HG02571 (cell line): ENCODE results near the gene ACTN3.
"Not testable (repeated sequence)": the region's sequence is repeated elsewhere in the genome, so short reads cannot be mapped to it uniquely, and the experiment has no call there.

Experiments
- ATAC-seq: cut with Tn5 transposase; IDR thresholded peaks from one replicate; pipeline ENCODE4 v1.9.1; 2021; ENCODE audit warnings: mild to moderate bottlenecking, moderate library complexity; ENCODE audit not compliant: unreplicated experiment

Gene ACTN3

GRCh38 chr11:66595245-66595904, 48.7 kb downstream of the ACTN3 start:
- ATAC-seq: no peak

DNA sequence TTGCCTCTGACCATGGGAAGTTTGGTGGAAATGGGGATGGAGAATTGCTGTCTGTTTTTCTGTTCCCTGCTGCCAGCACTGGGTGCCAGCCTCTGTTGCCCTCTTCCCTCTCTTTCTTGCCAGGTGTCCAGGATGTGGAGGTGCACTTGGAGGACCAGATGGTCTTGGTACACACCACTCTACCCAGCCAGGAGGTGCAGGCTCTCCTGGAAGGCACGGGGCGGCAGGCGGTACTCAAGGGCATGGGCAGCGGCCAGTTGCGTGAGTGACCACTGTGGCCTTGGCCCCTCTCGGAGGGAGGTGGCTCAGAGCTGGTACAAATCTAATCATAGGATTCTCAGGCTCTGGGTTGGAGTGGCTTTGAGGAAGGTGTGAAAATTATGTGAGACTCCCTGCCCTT, 52.3 kb downstream of the ACTN3 start:
- no peak for ATAC-seq

DNA sequence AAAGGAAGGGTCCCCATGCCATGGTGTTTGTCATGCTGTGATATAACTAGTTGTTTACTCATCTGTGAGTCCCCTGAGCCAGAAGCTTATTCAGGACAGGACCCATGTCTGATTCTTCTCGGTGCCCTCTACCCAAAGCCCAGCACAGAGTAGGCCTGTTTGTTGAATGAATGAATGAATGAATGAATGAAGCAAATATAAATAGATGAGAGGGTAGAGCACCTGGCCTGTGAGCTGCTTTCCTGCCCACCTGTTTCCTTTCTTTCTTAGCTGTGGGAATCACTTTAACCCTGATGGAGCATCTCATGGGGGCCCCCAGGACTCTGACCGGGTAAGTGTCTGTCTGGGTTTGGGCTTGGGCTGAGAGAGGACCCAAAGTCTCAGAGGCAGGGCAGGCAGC, 53.5 kb downstream of the ACTN3 start:
- ATAC-seq: no peak

- no peak for ATAC-seq
Observed at GRCh38 chr11:66600631-66601233, 54.0 kb downstream of the ACTN3 start.

GRCh38 chr11:66603072-66603471, 56.4 kb downstream of the ACTN3 start:
- ATAC-seq: no peak

DNA sequence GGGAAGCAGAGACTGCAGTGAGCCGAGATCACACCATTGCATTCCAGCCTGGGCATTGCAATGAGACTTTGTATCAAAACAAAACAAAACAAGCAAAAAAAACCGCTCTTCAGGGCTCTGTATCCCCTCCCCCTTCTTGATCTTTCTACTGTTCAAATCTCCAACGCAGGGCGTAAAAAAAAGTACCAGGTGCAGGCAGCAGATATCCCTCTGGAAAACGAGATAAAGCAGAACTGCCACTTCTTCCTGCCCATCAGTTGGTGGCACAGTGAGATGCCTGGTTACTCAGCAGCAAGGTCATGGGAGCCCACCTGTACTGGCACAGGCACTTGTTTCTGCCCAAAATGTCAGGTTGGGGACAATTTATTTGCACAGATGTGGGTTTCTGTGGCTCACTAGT, 57.5 kb downstream of the ACTN3 start:
- no peak for ATAC-seq

- ATAC-seq: not testable (repeated sequence)
Observed at GRCh38 chr11:66606608-66607007, 59.9 kb downstream of the ACTN3 start.

DNA sequence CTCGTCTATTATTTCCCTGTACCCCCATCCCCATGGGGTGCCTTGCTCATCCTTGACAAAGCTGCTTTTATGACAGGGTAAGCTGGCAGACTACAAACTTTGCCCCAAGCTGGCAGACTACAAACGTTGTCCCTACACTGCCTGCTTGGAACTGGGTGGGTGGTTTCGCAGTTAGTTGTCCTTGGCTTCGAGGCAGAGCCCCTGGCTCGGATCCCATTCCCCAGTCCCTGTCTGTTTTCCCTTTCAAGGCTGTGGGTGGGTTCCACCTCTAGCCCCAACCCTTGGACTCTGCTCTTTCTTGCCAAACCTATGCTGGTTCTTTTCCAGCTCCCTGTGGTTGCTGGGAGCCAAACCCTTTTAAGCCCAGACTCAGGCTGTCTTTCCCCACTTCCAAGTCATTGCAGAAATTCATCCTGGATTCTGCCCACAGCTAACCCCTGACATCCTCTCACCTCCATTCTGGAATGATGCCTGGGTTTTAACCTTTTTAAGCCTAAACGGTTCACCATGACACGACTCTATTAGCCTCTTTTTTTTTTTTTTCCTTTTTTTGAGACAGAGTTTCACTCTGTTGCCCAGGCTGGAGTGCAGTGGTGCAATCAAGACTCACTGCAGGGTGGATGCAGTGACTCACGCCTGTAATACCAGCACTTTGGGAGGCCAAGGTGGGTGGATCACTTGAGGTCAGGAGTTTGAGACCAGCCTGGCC, 60.6 kb downstream of the ACTN3 start:
- ATAC-seq: no peak

GRCh38 chr11:66609721-66610617, 63.3 kb downstream of the ACTN3 start:
- ATAC-seq: no peak

GRCh38 chr11:66612458-66612857, 65.8 kb downstream of the ACTN3 start:
- no peak for ATAC-seq
